IPS DF 4.7 (cell line): Measurements from ENCODE around the gene TMED3.
"Not testable (repeated sequence)": the region's sequence is repeated elsewhere in the genome, so short reads cannot be mapped to it uniquely, and the experiment has no call there.

Experiments
- DNase-seq: peaks from one replicate; pipeline ENCODE4 v3.0.0-alpha.2; 2013; ENCODE audit warnings: low spot score; ENCODE audit errors: extremely low read depth

The TMED3 gene

DNA sequence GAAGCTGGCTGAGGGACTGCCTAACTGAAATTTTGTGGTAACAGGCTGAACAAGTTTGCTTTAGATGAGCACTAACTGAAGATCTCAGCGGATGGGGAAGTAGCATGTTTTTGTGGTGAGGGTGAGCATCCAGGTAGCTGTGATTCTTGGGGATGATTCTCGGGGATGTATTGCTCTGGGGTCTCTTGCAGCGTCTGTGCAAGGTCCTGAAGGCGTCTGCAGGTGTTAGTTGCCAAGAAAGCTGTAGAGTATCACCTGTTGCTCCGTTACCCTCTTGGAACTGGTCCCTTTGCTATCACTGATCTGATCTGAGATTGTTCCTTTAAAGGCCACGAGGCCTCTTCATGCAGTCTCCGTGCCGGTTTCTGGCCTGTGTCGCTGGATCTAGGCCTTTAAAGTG lies 6.0 kb downstream of the TMED3 start:
- no peak for DNase-seq

GRCh38 chr15:79319973-79320372 lies 9.1 kb downstream of the TMED3 start:
- DNase-seq: not testable (repeated sequence)

- no peak for DNase-seq
These were observed 11.0 kb downstream of the TMED3 start for GRCh38 chr15:79321876-79322275.

GRCh38 chr15:79322306-79322705 lies 11.4 kb downstream of the TMED3 start:
- no peak for DNase-seq

GRCh38 chr15:79322945-79323344 lies 12.0 kb downstream of the TMED3 start:
- no peak for DNase-seq

GRCh38 chr15:79329171-79329611 lies 18.3 kb downstream of the TMED3 start:
- DNase-seq: no peak

- no peak for DNase-seq
These were observed 22.1 kb downstream of the TMED3 start for GRCh38 chr15:79332824-79333510.

GRCh38 chr15:79337591-79337990 lies 26.7 kb downstream of the TMED3 start:
- DNase-seq: no peak

GRCh38 chr15:79339588-79340314 lies 28.8 kb downstream of the TMED3 start:
- DNase-seq: peak; percentile 36

DNA sequence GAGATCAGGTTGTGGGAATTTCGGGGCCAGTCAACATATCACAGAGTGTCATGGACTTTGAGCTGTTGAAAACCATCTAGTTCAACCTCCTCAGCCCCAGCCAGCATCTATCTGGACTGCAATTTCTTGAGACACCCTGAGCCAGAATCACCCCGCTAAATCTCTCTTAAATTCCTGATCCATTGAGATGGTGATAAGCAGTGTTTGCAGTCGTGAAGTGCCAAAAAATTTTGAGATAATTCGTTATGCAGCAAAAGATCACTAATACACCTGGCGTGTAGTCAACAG lies 29.3 kb downstream of the TMED3 start:
- no peak for DNase-seq

DNA sequence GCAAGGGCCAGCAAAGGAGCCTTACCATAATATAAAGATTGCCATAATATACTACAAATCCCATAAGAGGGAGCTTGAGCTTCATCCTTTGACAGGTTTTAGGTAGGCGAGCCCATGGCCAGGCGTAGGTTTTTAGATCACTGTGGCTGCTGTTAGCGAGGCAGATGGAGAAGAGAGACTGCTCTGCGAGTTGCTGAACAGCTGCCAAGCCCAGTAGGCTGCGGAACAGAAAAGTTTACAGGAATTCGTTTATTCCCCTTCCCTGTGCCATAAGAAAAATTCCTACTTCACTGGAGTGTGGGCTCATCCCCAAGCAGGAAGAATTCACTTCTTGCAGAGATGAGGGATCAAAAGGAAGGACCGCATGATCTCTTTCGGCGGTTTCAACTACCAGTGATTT lies 30.5 kb downstream of the TMED3 start:
- no peak for DNase-seq

DNA sequence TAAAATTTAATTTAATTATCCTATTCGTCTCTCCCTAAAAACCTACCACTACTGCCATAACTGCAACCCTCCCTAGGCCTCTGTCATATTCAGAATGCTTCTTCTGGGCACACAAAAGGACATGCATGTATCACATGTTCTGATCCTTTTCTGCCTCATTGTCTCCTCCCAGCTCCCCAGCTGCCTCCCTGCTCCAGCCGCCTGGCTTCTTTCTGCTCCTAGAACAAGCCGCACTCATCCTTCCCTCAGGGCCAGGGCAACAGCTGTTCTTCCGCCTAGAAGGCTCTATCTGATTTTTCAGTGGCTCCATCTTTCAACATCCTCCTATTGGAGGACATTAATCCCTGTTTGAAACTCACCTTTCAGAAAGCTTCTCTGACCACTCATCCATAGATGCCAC lies 38.6 kb downstream of the TMED3 start:
- DNase-seq: no peak

DNA sequence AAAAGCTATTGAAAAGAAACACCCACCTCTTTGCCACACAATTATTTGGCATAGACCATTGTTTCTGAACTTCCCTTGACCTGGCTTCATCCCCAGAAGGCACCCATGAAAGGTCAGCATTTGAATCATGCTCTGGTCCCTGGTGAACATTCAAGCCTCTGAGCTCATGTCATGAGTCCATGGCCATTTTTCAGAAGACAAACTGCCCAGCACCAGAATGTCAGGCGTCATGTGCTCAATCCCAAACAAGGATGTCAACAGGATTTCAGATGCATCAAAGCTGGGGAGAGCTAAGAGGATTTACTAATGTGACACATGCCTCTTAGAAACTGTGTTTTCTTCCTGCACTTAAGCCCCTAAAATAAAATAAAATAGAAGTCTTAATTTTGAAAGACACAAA lies 41.3 kb downstream of the TMED3 start:
- DNase-seq: no peak

GRCh38 chr15:79357566-79357965 lies 46.7 kb downstream of the TMED3 start:
- no peak for DNase-seq

DNA sequence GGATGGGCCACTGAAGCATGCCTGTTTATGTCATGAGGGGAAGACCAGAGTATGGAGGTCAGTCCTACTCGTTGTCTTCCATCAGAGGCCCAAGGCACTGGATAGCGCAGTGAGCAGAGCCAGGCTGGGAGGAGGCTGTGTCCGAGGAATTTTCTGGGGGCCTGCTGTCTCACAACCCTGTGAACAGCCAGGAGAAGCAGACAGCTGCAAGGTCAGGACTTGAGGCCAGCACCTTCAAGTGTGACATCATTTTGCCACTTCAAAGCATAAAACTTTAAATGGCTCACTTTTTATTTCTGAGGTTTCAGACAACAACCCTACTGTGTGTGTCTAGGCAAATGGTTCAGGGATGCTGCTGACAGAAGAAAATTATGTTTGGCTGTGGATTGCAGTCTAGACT lies 47.2 kb downstream of the TMED3 start:
- DNase-seq: no peak

DNA sequence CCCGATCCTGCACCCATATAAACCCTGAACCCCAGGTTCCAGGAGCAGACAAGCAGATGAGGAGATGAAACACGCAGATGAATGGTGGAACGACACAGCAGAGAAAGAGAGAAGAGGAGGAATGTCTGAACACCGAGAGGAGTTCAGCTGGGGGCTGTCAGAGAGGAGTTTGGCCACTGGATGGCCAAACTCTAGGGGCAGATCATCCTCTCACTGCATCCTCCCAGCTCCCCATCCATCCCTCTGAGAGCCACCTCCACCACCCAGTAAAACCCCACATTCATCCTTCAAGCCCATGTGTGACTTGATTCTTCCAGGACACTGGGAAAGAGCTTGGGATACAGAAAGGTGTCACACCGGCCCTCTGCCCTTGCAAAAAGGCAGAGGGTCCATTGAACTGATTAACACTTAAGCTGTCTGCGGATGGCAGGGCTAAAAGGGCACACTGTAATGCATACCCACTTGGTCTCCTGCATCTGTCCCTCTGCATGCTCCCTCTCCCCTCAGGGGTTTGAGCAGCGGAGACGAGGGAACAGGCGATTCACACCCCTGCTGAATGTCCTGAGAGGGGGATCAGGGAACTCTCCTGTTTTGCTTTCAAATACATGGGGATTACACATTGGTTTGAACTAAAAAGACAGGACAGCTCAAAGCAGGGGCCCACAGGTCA lies 53.8 kb downstream of the TMED3 start:
- no peak for DNase-seq

DNA sequence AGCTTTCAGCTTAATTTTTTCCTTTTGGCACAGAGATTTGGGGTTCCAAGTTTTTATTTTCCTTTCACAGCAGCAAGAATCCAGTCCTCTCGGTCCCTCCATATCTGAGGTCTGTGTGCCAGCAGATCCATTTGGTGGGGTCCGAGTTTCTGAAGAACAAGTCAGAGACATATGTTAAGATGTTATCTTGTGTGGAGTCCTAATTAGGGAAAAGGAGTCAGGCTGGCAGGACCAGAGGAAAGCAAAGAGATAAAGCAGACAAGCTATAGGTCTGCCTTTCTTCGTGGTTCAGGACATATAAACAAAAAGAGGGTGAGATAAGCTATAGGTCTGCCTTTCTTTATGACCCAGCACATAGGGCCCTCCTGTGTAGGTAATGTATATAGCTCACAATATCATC lies 54.9 kb downstream of the TMED3 start:
- DNase-seq: no peak

GRCh38 chr15:79366691-79367090 lies 55.8 kb downstream of the TMED3 start:
- no peak for DNase-seq

DNA sequence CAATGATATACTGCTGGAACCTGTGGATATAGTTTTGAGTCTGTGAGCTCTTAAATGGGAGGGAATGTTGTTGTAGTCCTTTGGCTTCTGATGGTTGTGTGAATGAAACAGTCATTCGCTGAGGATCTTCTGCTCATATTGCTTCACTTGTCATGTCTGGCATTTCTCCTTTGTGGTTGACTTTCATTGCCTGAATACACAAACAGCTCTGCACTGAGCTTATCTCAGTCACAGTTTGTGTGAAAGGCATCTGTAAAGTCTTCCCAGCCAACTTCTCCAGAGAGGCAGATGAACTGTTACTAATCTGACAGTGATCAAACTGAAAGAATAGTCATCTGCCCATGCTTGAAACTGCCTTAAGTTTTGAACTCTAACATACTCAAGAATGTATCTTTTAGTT lies 59.8 kb downstream of the TMED3 start:
- DNase-seq: no peak

DNA sequence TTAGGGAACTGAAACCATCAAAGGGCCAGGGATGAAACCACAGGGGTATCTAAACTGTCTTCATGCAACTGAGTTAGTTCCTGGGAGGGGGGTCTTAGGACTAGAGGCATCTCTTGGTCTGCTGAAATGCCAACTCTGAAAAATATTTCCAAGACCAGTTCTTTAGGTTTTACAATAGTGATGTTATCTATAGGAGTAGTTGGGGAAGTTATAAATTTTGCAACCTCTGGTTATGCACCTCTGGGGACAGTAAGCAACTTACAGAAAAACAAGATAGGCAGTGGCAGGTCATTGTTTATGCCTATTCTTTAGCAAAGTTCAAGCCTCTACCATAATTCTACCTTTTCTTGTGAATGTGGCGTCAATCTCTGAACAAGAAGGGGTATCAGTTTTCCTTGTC lies 60.7 kb downstream of the TMED3 start:
- no peak for DNase-seq

DNA sequence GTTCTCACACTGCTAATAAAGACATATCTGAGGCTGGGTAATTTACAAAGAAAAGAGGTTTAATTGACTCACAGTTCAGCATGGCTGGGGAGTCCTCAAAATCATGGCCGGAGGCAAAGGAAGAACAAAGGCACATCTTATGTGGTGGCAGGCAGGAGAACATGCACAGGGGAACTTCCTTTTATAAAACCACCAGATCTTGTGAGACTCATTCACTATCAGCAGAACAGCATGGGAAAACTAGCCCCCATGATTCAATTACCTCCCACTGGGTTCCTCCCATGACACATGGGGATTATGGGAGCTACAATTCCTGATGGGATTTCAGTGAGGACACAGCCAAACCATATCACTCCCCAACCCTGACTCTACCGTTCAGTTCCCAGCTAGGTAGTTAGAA lies 61.5 kb downstream of the TMED3 start:
- DNase-seq: no peak
